BE2C (cell line): ENCODE data around the gene AMPD1.

Source experiments
- DNase-seq: peaks from one replicate; pipeline ENCODE4 v3.0.0-alpha.2; 2020
- H3K27me3 ChIP-seq: fragments of 250-450 bp; sonication (Bioruptor Pico); 2 replicates; pipeline ENCODE4 v1.5.1; 2020; ENCODE audit warnings: mild to moderate bottlenecking
- H3K36me3 ChIP-seq: fragments of 250-450 bp; sonication (Bioruptor Pico); 2 replicates; pipeline ENCODE4 v1.5.1; 2020; ENCODE audit warnings: mild to moderate bottlenecking
- H3K4me1 ChIP-seq: fragments of 250-450 bp; sonication (Bioruptor Pico); 2 replicates; pipeline ENCODE4 v1.5.1; 2020
- H3K4me3 ChIP-seq: 2 replicates; pipeline ENCODE4 v1.5.1; 2011; ENCODE audit warnings: low read depth, low read length
- H3K9me3 ChIP-seq: fragments of 250-450 bp; sonication (Bioruptor Pico); 2 replicates; pipeline ENCODE4 v1.5.1; 2020
- CTCF ChIP-seq: IDR thresholded peaks from 2 replicates; pipeline ENCODE4 v1.5.1; 2012; ENCODE audit warnings: mild to moderate bottlenecking, low read depth, low read length

The AMPD1 gene

DNA sequence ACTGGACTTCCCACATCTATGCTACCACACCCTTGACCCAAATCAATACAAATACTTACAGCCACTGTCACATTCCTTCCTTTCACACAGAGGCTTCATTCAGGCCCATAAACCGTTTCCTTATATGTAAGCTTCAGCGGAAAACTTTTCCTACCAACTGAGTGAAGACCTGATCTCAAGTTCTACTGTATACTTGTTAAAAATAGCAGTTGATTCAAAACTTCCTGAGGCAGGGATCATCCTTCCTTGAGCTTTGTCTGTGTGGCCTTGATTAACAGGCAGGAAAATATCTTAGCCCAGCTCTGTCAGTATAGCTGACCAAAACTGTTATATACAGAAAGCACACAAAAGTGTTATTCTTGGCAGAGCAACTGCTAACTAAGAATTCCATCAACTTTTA lies 68.2 kb downstream of the AMPD1 start:
- Histone ChIP-seq H3K9me3 (no peaks in the 10 kb centered on the region), H3K27me3 (peaks cover 16% of the 10 kb centered on the region), H3K4me3 (no peak overlapping the region), H3K4me1 (no peaks in the 10 kb centered on the region), H3K36me3 (no peaks in the 10 kb centered on the region)
- no peak for DNase-seq
- no peak for TF ChIP-seq CTCF

GRCh38 chr1:114623364-114623763 lies 72.0 kb downstream of the AMPD1 start:
- no peak for DNase-seq
- H3K4me3 ChIP-seq = no peak overlapping the region
- H3K4me1 ChIP-seq = no peaks in the 10 kb centered on the region
- no peaks in the 10 kb centered on the region for H3K36me3 ChIP-seq
- H3K27me3 ChIP-seq = peaks cover 39% of the 10 kb centered on the region
- H3K9me3 ChIP-seq = no peaks in the 10 kb centered on the region
- no peak for TF ChIP-seq CTCF
